GM12873 (cell line): ENCODE data around the gene GPR61.

ENCODE experiments used
- CTCF ChIP-seq: IDR thresholded peaks from 2 replicates; pipeline ENCODE4 v1.5.1; 2012; ENCODE audit warnings: low read depth, mild to moderate bottlenecking, moderate library complexity, low read length, control low read depth; ENCODE audit not compliant: insufficient read depth; ENCODE audit errors: missing control alignments

The GPR61 gene

GRCh38 chr1:109501644-109502363 lies 37.9 kb upstream of the GPR61 start:
- TF ChIP-seq CTCF = no peak

GRCh38 chr1:109502364-109502851 lies 37.3 kb upstream of the GPR61 start:
- no peak for TF ChIP-seq CTCF

- no peak for TF ChIP-seq CTCF
Observed at GRCh38 chr1:109503935-109504334, 35.7 kb upstream of the GPR61 start.

GRCh38 chr1:109504974-109505373 lies 34.7 kb upstream of the GPR61 start:
- TF ChIP-seq CTCF = no peak

- TF ChIP-seq CTCF = no peak
Observed at GRCh38 chr1:109508001-109508872, 31.4 kb upstream of the GPR61 start.

GRCh38 chr1:109508873-109509175 lies 30.8 kb upstream of the GPR61 start:
- TF ChIP-seq CTCF = no peak

GRCh38 chr1:109509176-109510134 lies 30.2 kb upstream of the GPR61 start, which contains the start of gene AMIGO1:
AMIGO1 (minus strand) TSS chr1:109509727; CDS start chr1:109508912, 815 bp downstream.
- TF ChIP-seq CTCF = no peak
